ENCODE results near the gene FREM2. TPM values are rescaled to one million over a fixed set of nuclear protein-coding genes. Genes with fewer than 3 reads are reported as not detected.

Gene FREM2
- total and polyA plus RNA-seq, 2 experiments from 2014 or later = 2.3 to 17.8 TPM

DNA sequence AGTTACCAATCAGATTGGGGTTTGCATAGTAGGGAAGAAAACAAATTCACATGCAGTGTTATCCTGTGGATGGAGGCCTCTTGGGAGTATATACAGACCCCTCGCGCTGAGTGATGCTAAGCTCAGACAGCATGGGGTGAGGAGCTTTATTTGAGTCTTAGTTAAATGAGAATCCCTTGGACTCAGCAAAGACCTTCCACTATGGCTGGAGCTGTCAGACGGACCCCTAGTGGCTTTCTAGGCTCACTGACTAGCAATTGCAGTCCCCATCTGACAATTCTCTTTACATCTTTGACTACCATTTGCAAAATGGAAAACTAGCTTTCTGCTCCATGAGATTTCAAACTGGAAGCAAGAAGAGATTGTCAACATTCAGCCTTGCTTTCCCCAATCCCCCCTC is 213.3 kb downstream of the FREM2 start:
- TF ChIP-seq, protein P1, sequence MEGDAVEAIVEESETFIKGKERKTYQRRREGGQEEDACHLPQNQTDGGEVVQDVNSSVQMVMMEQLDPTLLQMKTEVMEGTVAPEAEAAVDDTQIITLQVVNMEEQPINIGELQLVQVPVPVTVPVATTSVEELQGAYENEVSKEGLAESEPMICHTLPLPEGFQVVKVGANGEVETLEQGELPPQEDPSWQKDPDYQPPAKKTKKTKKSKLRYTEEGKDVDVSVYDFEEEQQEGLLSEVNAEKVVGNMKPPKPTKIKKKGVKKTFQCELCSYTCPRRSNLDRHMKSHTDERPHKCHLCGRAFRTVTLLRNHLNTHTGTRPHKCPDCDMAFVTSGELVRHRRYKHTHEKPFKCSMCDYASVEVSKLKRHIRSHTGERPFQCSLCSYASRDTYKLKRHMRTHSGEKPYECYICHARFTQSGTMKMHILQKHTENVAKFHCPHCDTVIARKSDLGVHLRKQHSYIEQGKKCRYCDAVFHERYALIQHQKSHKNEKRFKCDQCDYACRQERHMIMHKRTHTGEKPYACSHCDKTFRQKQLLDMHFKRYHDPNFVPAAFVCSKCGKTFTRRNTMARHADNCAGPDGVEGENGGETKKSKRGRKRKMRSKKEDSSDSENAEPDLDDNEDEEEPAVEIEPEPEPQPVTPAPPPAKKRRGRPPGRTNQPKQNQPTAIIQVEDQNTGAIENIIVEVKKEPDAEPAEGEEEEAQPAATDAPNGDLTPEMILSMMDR (IDR thresholded peaks at IDR 0.05; ENCODE audit: poor library complexity) = no peak
- TF ChIP-seq EZH2 (IDR thresholded peaks at IDR 0.05; ENCODE audit: borderline replicate concordance) (no peak), EZH2phosphoT487 (IDR thresholded peaks at IDR 0.05; ENCODE audit: low read depth, severe bottlenecking, unreplicated experiment) (no peak)
- H3K79me2 ChIP-seq = no peaks in the 10 kb centered on the region
- no peak for DNase-seq (ENCODE audit: low spot score)
- no peaks in the 10 kb centered on the region for H4K20me1 ChIP-seq (ENCODE audit: insufficient read depth, poor library complexity, severe bottlenecking)
- no peaks in the 10 kb centered on the region for H3K4me1 ChIP-seq (ENCODE audit: insufficient read depth)
- no peaks in the 10 kb centered on the region for H3K36me3 ChIP-seq (replicated peaks; ENCODE audit: insufficient read depth, low read depth)
- no peak overlapping the region for H3K4me3 ChIP-seq
- H3K9me3 ChIP-seq (ENCODE audit: low read depth) = no peaks in the 10 kb centered on the region
- H3K9me2 ChIP-seq (replicated peaks; ENCODE audit: insufficient read depth) = no peaks in the 10 kb centered on the region
- H2AFZ ChIP-seq = no peak overlapping the region
- WGBS (ENCODE audit: low lambda C conversion rate, missing lambda C conversion rate) = 57% methylated on average over 3 of the region's 3 CpGs
- H3K27me3 ChIP-seq = no peaks in the 10 kb centered on the region
- no peak overlapping the region for H3K4me2 ChIP-seq
- no peak overlapping the region for H3K27ac ChIP-seq

DNA sequence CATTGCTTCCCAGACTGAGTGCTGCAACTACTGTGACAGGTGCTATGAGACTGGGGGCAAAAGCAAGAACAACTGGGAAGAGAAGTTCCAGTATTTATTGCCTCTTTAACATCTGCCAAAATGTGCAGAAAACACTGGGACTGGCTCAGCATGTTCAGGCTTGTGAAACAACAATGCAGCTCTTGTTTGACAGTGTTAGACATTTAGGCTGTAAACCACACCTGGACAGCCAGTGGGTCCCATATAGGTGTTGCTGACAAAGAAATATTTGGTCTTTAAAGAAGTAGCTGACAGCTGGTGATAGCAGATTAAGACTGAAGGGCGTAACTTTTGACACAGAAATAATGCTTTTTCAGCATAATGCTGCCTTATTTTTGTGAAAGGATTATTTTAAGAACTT is 215.7 kb downstream of the FREM2 start:
- 96% methylated on average over 1 of the region's 1 CpG for WGBS (ENCODE audit: low lambda C conversion rate, missing lambda C conversion rate)

DNA sequence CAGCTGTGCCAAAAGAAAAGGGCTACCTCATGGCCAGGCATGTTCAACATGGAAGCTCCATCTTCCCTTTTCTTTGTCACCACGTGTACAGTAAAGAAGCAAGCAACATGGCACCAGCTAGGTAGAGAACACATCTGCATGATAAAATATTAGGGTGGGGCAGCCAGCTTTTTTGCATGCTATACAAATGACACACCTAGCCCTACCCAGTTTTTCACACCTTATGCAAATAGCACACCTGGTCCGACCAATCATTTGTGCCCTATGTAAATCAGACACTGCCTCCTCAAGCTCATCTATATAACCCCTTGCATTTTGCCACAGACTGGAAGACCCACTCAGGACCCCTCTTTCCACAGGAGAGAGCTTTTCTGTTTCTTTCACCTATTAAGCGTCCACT is 218.2 kb downstream of the FREM2 start:
- no peak overlapping the region for H3K4me2 ChIP-seq
- no peaks in the 10 kb centered on the region for H3K36me3 ChIP-seq (replicated peaks; ENCODE audit: insufficient read depth, low read depth)
- no peaks in the 10 kb centered on the region for H4K20me1 ChIP-seq (ENCODE audit: insufficient read depth, poor library complexity, severe bottlenecking)
- no peak for DNase-seq (ENCODE audit: low spot score)
- H3K4me3 ChIP-seq = no peak overlapping the region
- no peaks in the 10 kb centered on the region for H3K9me2 ChIP-seq (replicated peaks; ENCODE audit: insufficient read depth)
- WGBS (ENCODE audit: low lambda C conversion rate, missing lambda C conversion rate) = 83% methylated on average over 3 of the region's 3 CpGs
- no peak overlapping the region for H2AFZ ChIP-seq
- no peaks in the 10 kb centered on the region for H3K79me2 ChIP-seq
- no peak for TF ChIP-seq EZH2 (IDR thresholded peaks at IDR 0.05; ENCODE audit: borderline replicate concordance)
- no peak for TF ChIP-seq EZH2phosphoT487 (IDR thresholded peaks at IDR 0.05; ENCODE audit: low read depth, severe bottlenecking, unreplicated experiment)
- TF ChIP-seq, protein P1 (IDR thresholded peaks at IDR 0.05; ENCODE audit: poor library complexity) = no peak
- H3K27me3 ChIP-seq = no peaks in the 10 kb centered on the region
- no peaks in the 10 kb centered on the region for H3K9me3 ChIP-seq (ENCODE audit: low read depth)
- H3K27ac ChIP-seq = no peak overlapping the region
- no peaks in the 10 kb centered on the region for H3K4me1 ChIP-seq (ENCODE audit: insufficient read depth)

More for the DNA sequence above, 215.7 kb downstream of the FREM2 start:
- DNase-seq (ENCODE audit: low spot score) = no peak
- H3K79me2 ChIP-seq = no peaks in the 10 kb centered on the region
- no peaks in the 10 kb centered on the region for H3K27me3 ChIP-seq
- no peaks in the 10 kb centered on the region for H4K20me1 ChIP-seq (ENCODE audit: insufficient read depth, poor library complexity, severe bottlenecking)
- no peaks in the 10 kb centered on the region for H3K9me3 ChIP-seq (ENCODE audit: low read depth)
- no peaks in the 10 kb centered on the region for H3K4me1 ChIP-seq (ENCODE audit: insufficient read depth)
- H2AFZ ChIP-seq = no peak overlapping the region
- H3K4me2 ChIP-seq = no peak overlapping the region
- no peaks in the 10 kb centered on the region for H3K9me2 ChIP-seq (replicated peaks; ENCODE audit: insufficient read depth)
- H3K36me3 ChIP-seq (replicated peaks; ENCODE audit: insufficient read depth, low read depth) = no peaks in the 10 kb centered on the region
- no peak for TF ChIP-seq EZH2phosphoT487 (IDR thresholded peaks at IDR 0.05; ENCODE audit: low read depth, severe bottlenecking, unreplicated experiment)
- TF ChIP-seq, protein P1 (IDR thresholded peaks at IDR 0.05; ENCODE audit: poor library complexity) = no peak
- no peak for TF ChIP-seq EZH2 (IDR thresholded peaks at IDR 0.05; ENCODE audit: borderline replicate concordance)
- no peak overlapping the region for H3K4me3 ChIP-seq
- H3K27ac ChIP-seq = no peak overlapping the region

DNA sequence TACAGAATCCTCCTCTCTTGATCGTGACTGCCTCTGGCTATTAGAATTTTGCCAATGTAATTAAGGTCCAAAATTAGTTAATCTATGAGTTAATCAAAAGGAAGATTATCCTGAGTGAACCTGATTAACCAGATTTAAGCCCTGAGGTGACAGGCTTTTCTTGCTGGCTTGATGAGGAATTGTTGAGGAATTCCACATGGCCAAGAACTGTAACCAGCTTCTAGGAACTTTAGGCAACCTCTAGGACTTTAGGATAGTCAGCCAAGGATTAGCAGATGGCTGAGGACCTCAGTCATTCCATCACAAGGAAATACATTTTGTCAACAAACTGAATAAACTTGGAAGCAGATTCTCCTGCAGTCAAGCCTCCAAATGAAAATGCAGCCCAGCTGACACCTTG is 219.0 kb downstream of the FREM2 start:
- WGBS (ENCODE audit: low lambda C conversion rate, missing lambda C conversion rate) = 54% methylated on average over 1 of the region's 1 CpG
- Histone ChIP-seq H3K4me2 (no peak overlapping the region), H3K9me2 (replicated peaks; ENCODE audit: insufficient read depth) (no peaks in the 10 kb centered on the region), H3K27me3 (no peaks in the 10 kb centered on the region), H4K20me1 (ENCODE audit: insufficient read depth, poor library complexity, severe bottlenecking) (no peaks in the 10 kb centered on the region), H2AFZ (no peak overlapping the region), H3K27ac (no peak overlapping the region), H3K36me3 (replicated peaks; ENCODE audit: insufficient read depth, low read depth) (no peaks in the 10 kb centered on the region), H3K4me3 (no peak overlapping the region), H3K9me3 (ENCODE audit: low read depth) (no peaks in the 10 kb centered on the region), H3K79me2 (no peaks in the 10 kb centered on the region), H3K4me1 (ENCODE audit: insufficient read depth) (no peaks in the 10 kb centered on the region)
- DNase-seq (ENCODE audit: low spot score) = no peak
- TF ChIP-seq EZH2phosphoT487 (IDR thresholded peaks at IDR 0.05; ENCODE audit: low read depth, severe bottlenecking, unreplicated experiment) = no peak
- TF ChIP-seq, protein P1 (IDR thresholded peaks at IDR 0.05; ENCODE audit: poor library complexity) = no peak
- TF ChIP-seq EZH2 (IDR thresholded peaks at IDR 0.05; ENCODE audit: borderline replicate concordance) = no peak

Measured in hepatocyte (in vitro differentiated cells).